Osteoblast (primary cell): ENCODE measurements around the gene CFAP57. TPM values are rescaled to one million over a fixed set of nuclear protein-coding genes. Genes with fewer than 3 reads are reported as not detected.

ENCODE experiments used
- DNase-seq: peaks from one replicate; pipeline ENCODE4 v3.0.0; 2011; ENCODE audit warnings: low spot score, mixed read lengths; ENCODE audit not compliant: insufficient read length; ENCODE audit errors: missing footprints
- H2AFZ ChIP-seq: 2 replicates; pipeline ENCODE4 v1.6.0; 2011; ENCODE audit warnings: mild to moderate bottlenecking, low read length
- H3K27ac ChIP-seq: 2 replicates; pipeline ENCODE4 v1.5.1; 2011; ENCODE audit warnings: mild to moderate bottlenecking, low read depth, low read length, moderate library complexity
- H3K27me3 ChIP-seq: 2 replicates; pipeline ENCODE4 v1.6.0; 2012; ENCODE audit warnings: mild to moderate bottlenecking, control low read depth, inconsistent platforms, low read length, moderate library complexity; ENCODE audit not compliant: insufficient read depth
- H3K36me3 ChIP-seq: 2 replicates; pipeline ENCODE4 v1.5.1; 2011; ENCODE audit warnings: mild to moderate bottlenecking, low read length, control low read depth, moderate library complexity; ENCODE audit not compliant: insufficient read depth
- H3K4me1 ChIP-seq: 2 replicates; pipeline ENCODE4 v1.5.1; 2011; ENCODE audit warnings: mild to moderate bottlenecking, low read length, control low read depth, moderate library complexity; ENCODE audit not compliant: insufficient read depth
- H3K4me2 ChIP-seq: 2 replicates; pipeline ENCODE4 v1.6.0; 2011; ENCODE audit warnings: mild to moderate bottlenecking, low read length; ENCODE audit not compliant: insufficient read depth
- H3K4me3 ChIP-seq: fragments of 200-600 bp; sonication (generic); 3 replicates; pipeline ENCODE4 v1.5.1; 2012; ENCODE audit warnings: mild to moderate bottlenecking, low read length, inconsistent platforms; ENCODE audit not compliant: insufficient read depth
- H3K79me2 ChIP-seq: 2 replicates; pipeline ENCODE4 v1.6.0; 2012; ENCODE audit warnings: mild to moderate bottlenecking, low read length, control low read depth, inconsistent platforms; ENCODE audit not compliant: insufficient read depth
- H3K9me3 ChIP-seq: 2 replicates; pipeline ENCODE4 v1.5.1; 2011; ENCODE audit warnings: low read depth, low read length, control low read depth
- H4K20me1 ChIP-seq: 2 replicates; pipeline ENCODE4 v1.6.0; 2012; ENCODE audit warnings: mild to moderate bottlenecking, low read length, control low read depth; ENCODE audit not compliant: insufficient read depth
- total RNA-seq: library from RNA; depleted of rRNA; stranded (reverse); fragments of >200 nt; gene quantifications from 2 replicates; pipeline ENCODE4 v1.2.3, GENCODE V29; 2012
- TF ChIP-seq, protein P1 (sequence below): IDR thresholded peaks from 2 replicates; pipeline ENCODE4 v1.5.1; 2011; ENCODE audit warnings: mild to moderate bottlenecking, low read depth, low read length, moderate library complexity; ENCODE audit errors: extremely low read depth

CFAP57 gene
- total RNA-seq, 1 donor, result under 0.01 TPM

DNA sequence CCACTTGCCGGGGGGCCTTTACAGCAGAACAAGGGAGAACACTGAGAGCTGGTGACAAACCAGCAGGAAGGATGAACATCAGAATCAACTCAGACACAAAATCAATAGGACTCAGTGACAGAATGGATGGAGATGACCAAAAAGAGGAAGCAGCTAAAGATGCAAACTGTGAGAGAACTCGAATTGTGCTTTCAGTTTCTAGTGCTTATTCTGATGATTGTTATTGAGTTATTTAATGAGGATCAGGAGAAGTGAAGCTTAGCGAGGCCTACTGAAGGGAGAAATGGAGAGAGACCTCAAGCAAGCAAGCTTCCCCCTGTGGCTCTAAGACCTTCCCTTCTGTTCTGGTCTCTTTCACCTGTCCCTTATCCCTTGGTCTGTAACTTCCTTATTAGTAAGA is 67.4 kb downstream of the CFAP57 start:
- H3K36me3 ChIP-seq, result no peaks in the 10 kb centered on the region
- H3K27me3 ChIP-seq, result no peaks in the 10 kb centered on the region
- no peak overlapping the region for H3K27ac ChIP-seq
- no peak overlapping the region for H3K4me3 ChIP-seq
- TF ChIP-seq, protein P1, sequence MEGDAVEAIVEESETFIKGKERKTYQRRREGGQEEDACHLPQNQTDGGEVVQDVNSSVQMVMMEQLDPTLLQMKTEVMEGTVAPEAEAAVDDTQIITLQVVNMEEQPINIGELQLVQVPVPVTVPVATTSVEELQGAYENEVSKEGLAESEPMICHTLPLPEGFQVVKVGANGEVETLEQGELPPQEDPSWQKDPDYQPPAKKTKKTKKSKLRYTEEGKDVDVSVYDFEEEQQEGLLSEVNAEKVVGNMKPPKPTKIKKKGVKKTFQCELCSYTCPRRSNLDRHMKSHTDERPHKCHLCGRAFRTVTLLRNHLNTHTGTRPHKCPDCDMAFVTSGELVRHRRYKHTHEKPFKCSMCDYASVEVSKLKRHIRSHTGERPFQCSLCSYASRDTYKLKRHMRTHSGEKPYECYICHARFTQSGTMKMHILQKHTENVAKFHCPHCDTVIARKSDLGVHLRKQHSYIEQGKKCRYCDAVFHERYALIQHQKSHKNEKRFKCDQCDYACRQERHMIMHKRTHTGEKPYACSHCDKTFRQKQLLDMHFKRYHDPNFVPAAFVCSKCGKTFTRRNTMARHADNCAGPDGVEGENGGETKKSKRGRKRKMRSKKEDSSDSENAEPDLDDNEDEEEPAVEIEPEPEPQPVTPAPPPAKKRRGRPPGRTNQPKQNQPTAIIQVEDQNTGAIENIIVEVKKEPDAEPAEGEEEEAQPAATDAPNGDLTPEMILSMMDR, result no peak
- H2AFZ ChIP-seq, result no peak overlapping the region
- no peak for DNase-seq
- H3K4me1 ChIP-seq, result no peaks in the 10 kb centered on the region
- no peaks in the 10 kb centered on the region for H3K79me2 ChIP-seq
- no peaks in the 10 kb centered on the region for H4K20me1 ChIP-seq
- H3K9me3 ChIP-seq, result no peaks in the 10 kb centered on the region
- H3K4me2 ChIP-seq, result no peak overlapping the region

DNA sequence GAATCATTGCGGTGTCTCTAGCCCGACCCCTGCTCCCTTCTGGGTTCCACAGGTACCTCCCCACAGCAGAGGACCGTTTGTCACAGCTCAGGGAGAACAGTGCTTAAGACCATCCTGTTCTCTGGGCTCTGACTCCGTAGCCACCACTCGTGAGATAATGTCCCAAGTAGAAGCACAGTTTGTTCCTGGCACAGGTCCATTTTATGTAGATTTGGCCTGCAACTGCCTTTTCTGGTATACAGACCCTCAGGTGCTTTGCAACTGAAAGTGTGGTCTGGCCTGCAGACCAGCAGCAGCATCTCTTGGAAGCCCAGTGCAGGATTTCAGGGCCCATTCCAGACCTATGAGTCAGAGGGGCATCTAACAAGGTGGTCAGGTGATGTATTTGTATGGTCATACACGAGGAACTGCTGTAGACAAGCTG is 69.3 kb downstream of the CFAP57 start:
- H3K27ac ChIP-seq, result no peak overlapping the region
- no peaks in the 10 kb centered on the region for H3K79me2 ChIP-seq
- no peaks in the 10 kb centered on the region for H4K20me1 ChIP-seq
- TF ChIP-seq, protein P1, result no peak
- no peak overlapping the region for H2AFZ ChIP-seq
- no peak overlapping the region for H3K4me3 ChIP-seq
- no peak for DNase-seq
- H3K9me3 ChIP-seq, result no peaks in the 10 kb centered on the region
- no peaks in the 10 kb centered on the region for H3K36me3 ChIP-seq
- no peak overlapping the region for H3K4me2 ChIP-seq
- no peaks in the 10 kb centered on the region for H3K4me1 ChIP-seq
- H3K27me3 ChIP-seq, result no peaks in the 10 kb centered on the region

DNA sequence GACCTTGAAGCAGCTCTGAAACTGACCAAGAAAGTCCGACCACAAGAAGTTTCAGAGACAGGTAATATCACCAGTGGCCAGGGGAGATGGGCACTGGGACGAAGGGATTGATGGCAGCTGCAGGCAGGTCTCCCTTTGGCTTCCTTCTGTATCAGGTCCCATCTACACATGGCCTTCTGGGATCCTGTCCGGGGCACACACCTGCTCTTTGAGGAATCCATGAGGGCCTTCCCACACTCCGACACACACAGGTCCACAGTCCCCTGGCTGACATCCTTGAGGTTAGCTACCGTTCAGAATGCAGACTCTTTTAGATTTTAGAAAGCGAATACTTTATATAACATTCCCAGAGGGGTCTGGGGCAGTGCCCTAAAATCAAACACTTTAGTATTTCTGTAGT is 71.2 kb downstream of the CFAP57 start:
- Histone ChIP-seq H3K27me3 (no peaks in the 10 kb centered on the region), H3K4me2 (no peak overlapping the region), H3K4me3 (no peak overlapping the region), H2AFZ (no peak overlapping the region), H4K20me1 (no peaks in the 10 kb centered on the region), H3K36me3 (no peaks in the 10 kb centered on the region), H3K4me1 (no peaks in the 10 kb centered on the region), H3K9me3 (no peaks in the 10 kb centered on the region), H3K79me2 (no peaks in the 10 kb centered on the region), H3K27ac (no peak overlapping the region)
- TF ChIP-seq, protein P1, result no peak
- DNase-seq, result no peak

DNA sequence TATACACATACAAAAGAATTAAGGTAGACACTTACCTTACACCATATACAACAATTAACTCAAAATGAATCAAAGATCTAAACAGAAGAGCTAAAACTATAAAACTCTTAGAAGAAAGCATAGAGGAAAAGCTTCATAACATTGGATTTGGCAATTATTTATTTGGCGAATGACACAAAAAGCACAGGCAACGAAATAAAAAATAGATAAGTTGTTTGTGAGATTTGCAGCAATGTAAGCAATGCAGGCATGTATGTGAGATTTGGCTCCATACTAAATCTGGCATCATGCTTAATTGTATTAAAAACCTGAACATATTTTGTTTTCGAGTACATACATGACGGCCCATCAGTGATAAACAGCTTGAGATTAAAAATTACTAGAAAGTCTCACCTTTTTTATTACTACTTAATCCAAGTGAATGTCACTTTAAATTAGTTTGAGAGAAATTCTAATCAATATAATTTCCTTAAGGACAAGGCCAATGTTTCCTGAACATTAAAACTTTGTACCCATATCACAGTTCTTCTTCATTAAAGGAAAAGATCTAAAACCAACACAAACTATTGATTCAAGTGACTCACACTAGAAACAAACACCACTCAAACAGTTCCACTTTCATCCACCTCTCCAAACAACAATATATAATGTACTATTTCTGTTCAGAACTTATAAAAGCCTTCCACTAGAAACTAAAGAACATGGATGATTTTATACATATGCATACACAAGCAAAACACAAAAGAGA is 74.5 kb downstream of the CFAP57 start:
- Histone ChIP-seq H3K27ac (no peak overlapping the region), H3K4me3 (no peak overlapping the region), H4K20me1 (no peaks in the 10 kb centered on the region), H2AFZ (no peak overlapping the region), H3K9me3 (no peaks in the 10 kb centered on the region), H3K36me3 (no peaks in the 10 kb centered on the region), H3K27me3 (peaks cover under 1% of the 10 kb centered on the region), H3K4me1 (no peaks in the 10 kb centered on the region), H3K4me2 (no peak overlapping the region), H3K79me2 (no peaks in the 10 kb centered on the region)
- DNase-seq, result no peak
- TF ChIP-seq, protein P1, result no peak
